Sigmoid colon (tissue), 4 donors: Measurements from ENCODE around the gene P2RY14.

Experiments
- CTCF ChIP-seq, 4 experiments: fragments of 450-650 bp in 3 of 4; fragments of 200-600 bp in 1 of 4; IDR thresholded peaks; one replicate each; pipeline ENCODE4 v1.5.1; 2016 to 2019; ENCODE audit warnings: antibody characterized with exemption in 4 of 4, mild to moderate bottlenecking in 3 of 4, moderate library complexity in 2 of 4
- EP300 ChIP-seq, 4 donors: sonication (generic); formaldehyde crosslinking; IDR thresholded peaks; one replicate each; pipeline ENCODE4 v1.6.1; 2017; ENCODE audit warnings: antibody characterized with exemption in 4 of 4
- POLR2A ChIP-seq, 2 donors: fragments of 450-650 bp; IDR thresholded peaks; one replicate each; pipeline ENCODE4 v1.6.1; 2016; ENCODE audit warnings: antibody characterized with exemption in 2 of 2, mild to moderate bottlenecking in 2 of 2, moderate library complexity in 2 of 2
- POLR2AphosphoS5 ChIP-seq, 4 donors: sonication (generic); formaldehyde crosslinking; IDR thresholded peaks; one replicate each; pipeline ENCODE4 v1.6.1; 2017; ENCODE audit warnings: antibody characterized with exemption in 4 of 4

- TF ChIP-seq CTCF (IDR thresholded peaks at IDR 0.05) (no peak), POLR2AphosphoS5 (IDR thresholded peaks at IDR 0.05) (no peak), POLR2A (IDR thresholded peaks at IDR 0.05) (no peak), EP300 (IDR thresholded peaks at IDR 0.05) (no peak)
Measured at GRCh38 chr3:151197228-151197627, 81.1 kb downstream of the P2RY14 start.
